Measurements from ENCODE around the gene SLC25A21. TPM values are rescaled to one million over a fixed set of nuclear protein-coding genes. Genes with fewer than 3 reads are reported as not detected.

Gene SLC25A21
- total RNA-seq, 1 donor = 1.3 TPM

DNA sequence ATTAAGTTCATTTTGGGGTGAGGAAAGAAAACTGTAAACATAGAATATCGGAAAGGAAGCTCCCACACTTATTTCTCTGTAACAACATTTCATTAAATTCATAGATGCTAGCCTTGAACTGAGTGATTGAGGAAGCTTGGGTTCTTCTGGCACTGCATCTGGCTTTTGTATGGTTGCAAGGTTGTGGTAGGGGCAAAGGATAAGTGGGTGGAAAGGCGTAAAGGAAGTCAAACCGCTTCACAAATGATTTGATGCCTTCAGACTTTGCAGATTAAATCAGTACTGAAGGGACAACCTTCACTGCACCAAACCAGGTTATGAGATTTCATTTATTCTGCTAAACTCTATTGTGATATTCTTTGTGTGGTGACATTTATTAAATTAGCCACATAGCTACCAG, 538.8 kb downstream of the SLC25A21 start:
- no peak overlapping the region for H3K4me3 ChIP-seq (ENCODE audit: low read depth, low read length)
- TF ChIP-seq, protein P1, sequence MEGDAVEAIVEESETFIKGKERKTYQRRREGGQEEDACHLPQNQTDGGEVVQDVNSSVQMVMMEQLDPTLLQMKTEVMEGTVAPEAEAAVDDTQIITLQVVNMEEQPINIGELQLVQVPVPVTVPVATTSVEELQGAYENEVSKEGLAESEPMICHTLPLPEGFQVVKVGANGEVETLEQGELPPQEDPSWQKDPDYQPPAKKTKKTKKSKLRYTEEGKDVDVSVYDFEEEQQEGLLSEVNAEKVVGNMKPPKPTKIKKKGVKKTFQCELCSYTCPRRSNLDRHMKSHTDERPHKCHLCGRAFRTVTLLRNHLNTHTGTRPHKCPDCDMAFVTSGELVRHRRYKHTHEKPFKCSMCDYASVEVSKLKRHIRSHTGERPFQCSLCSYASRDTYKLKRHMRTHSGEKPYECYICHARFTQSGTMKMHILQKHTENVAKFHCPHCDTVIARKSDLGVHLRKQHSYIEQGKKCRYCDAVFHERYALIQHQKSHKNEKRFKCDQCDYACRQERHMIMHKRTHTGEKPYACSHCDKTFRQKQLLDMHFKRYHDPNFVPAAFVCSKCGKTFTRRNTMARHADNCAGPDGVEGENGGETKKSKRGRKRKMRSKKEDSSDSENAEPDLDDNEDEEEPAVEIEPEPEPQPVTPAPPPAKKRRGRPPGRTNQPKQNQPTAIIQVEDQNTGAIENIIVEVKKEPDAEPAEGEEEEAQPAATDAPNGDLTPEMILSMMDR (IDR thresholded peaks at IDR 0.05; ENCODE audit: insufficient read depth, low read depth, low read length) = no peak
- DNase-seq (ENCODE audit: low read depth) = no peak

Small RNA genes lying within 50 kb of the gene (small RNA-seq; reads per million reads assigned to genes)
- gene MIR4503 = not detected
- not detected for gene RNU6-273P

Other genes starting within 250 kb of the SLC25A21 start
- 10.0 and 14.7 TPM in 2 replicates for gene MIPOL1, start 25.3 kb upstream of the SLC25A21 start, total RNA-seq

Data from fibroblast of villous mesenchyme (primary cell).